ENCODE measurements around the gene NUP188.

DNA sequence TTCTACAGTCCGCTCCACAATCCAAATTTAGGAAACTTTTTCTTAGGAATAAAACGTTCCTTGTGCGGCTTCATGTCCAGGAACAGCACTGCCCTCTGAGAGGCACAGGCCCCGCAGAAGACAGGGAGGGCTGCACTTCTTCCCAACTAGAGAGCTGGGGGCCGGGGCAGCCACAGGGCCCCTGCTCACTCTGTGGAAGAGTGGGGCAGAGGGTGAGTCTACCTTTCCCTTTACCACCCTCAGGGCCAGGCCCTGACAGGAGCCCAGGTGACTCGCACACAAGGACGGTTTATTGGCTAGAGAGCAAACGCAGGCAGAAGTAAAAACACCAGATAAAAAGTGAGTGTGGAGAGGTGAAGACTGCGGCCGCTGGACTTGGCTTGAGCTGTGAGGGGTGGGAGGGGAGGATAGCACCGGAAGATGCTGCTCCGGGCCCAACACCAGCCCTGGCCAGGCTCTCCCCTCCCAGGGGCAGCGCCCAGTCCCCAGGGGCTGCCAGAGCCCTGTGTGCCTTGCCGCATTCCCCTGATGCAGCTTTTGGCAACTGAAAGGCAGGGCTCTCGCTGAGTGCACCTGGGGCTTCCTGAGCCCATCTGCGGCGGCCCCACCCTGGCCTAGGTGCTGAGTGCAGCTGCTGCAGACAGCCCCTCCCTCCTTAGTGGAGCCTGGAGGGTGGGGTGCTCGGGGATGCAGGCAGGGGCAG lies 60.4 kb downstream of the NUP188 start:
- TF ChIP-seq RCOR1 (IDR thresholded peaks at IDR 0.05; ENCODE audit: insufficient replicate concordance, low read length) (no peak), POLR2A (IDR thresholded peaks at IDR 0.05; ENCODE audit: low read depth, low read length) (no peak), MAFK (IDR thresholded peaks at IDR 0.05; ENCODE audit: low read depth, low read length) (no peak)
- TF ChIP-seq, protein P1, sequence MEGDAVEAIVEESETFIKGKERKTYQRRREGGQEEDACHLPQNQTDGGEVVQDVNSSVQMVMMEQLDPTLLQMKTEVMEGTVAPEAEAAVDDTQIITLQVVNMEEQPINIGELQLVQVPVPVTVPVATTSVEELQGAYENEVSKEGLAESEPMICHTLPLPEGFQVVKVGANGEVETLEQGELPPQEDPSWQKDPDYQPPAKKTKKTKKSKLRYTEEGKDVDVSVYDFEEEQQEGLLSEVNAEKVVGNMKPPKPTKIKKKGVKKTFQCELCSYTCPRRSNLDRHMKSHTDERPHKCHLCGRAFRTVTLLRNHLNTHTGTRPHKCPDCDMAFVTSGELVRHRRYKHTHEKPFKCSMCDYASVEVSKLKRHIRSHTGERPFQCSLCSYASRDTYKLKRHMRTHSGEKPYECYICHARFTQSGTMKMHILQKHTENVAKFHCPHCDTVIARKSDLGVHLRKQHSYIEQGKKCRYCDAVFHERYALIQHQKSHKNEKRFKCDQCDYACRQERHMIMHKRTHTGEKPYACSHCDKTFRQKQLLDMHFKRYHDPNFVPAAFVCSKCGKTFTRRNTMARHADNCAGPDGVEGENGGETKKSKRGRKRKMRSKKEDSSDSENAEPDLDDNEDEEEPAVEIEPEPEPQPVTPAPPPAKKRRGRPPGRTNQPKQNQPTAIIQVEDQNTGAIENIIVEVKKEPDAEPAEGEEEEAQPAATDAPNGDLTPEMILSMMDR (conservative IDR thresholded peaks at IDR 0.05; ENCODE audit: low read depth, low read length): no peak
